ENCODE results near the gene NDUFA8.

The NDUFA8 gene

GRCh38 chr9:122100756-122101155 lies 58.8 kb downstream of the NDUFA8 start:
- H3K36me3 Mint-ChIP-seq, result peaks cover 2% of the 10 kb centered on the region
- peaks cover 6% of the 10 kb centered on the region for H3K4me1 Mint-ChIP-seq
- DNase-seq (ENCODE audit: low spot score in 2 of 2) (no peak), ATAC-seq (ENCODE audit: low read depth) (no peak)
- peaks cover 7% of the 10 kb centered on the region for H3K9me3 Mint-ChIP-seq
- H3K27me3 Mint-ChIP-seq, result peaks cover 6% of the 10 kb centered on the region
- no peak overlapping the region for H3K27ac Mint-ChIP-seq
- H3K4me3 Mint-ChIP-seq, result no peak overlapping the region

GRCh38 chr9:122099271-122099869 lies 60.2 kb downstream of the NDUFA8 start:
- ATAC-seq (ENCODE audit: low read depth), result peak; percentile 85
- H3K27ac Mint-ChIP-seq, result no peak overlapping the region
- peak overlapping the region; percentile 52 for H3K4me3 Mint-ChIP-seq

GRCh38 chr9:122097679-122098315 lies 61.8 kb downstream of the NDUFA8 start:
- H3K36me3 Mint-ChIP-seq, result no peaks in the 10 kb centered on the region
- ATAC-seq (ENCODE audit: low read depth) (no peak), DNase-seq (ENCODE audit: low spot score in 2 of 2) (no peak)
- H3K4me3 Mint-ChIP-seq, result no peak overlapping the region
- no peak overlapping the region for H3K27ac Mint-ChIP-seq
- peaks cover 6% of the 10 kb centered on the region for H3K27me3 Mint-ChIP-seq
- no peaks in the 10 kb centered on the region for H3K9me3 Mint-ChIP-seq
- peaks cover 18% of the 10 kb centered on the region for H3K4me1 Mint-ChIP-seq

More at GRCh38 chr9:122099271-122099869, 60.2 kb downstream of the NDUFA8 start:
- peaks cover 12% of the 10 kb centered on the region for H3K4me1 Mint-ChIP-seq
- H3K9me3 Mint-ChIP-seq, result peaks cover 6% of the 10 kb centered on the region
- peak; percentile 74 to 75 for DNase-seq (ENCODE audit: low spot score in 2 of 2)
- H3K27me3 Mint-ChIP-seq, result peaks cover 6% of the 10 kb centered on the region
- H3K36me3 Mint-ChIP-seq, result peaks cover 2% of the 10 kb centered on the region

DNA sequence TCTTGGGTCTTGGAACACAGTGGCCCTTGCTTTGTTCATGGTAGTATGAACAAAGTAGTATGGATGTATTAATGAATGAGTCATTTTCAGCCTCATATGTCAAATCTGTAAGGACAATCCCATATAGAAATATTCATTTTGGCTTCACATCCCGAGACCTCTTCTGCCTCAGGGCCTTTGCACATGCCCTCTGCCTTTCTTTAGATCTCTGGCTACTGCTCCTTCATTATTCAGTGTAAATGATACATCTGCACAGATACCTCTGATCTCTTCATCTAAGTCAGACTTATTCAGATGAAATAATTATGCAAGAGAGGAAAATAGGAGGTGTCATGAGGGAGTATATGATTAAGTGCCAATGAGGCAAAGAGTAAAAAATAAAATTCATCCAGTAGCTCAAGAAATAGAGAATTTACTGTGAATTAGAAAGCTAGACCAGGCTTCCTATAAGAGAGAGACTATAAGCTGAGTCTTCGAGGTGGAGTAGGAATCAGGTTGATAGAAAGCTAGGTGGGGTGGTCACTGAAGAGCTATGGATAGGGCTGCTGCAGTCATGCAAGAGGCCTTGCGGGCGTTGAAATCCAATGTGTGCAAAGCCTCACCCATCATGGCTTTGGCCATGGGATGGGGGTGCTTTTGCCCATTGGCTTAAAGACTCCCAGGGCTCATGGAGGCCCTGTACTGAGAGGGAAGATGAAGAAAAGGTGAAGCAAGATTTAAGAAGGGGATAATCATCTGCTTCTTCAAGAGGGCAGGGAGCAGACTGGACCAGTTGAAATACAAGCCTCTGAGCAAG lies 62.8 kb downstream of the NDUFA8 start:
- peaks cover 23% of the 10 kb centered on the region for H3K4me1 Mint-ChIP-seq
- H3K27ac Mint-ChIP-seq, result no peak overlapping the region
- H3K36me3 Mint-ChIP-seq, result no peaks in the 10 kb centered on the region
- H3K4me3 Mint-ChIP-seq, result no peak overlapping the region
- DNase-seq (ENCODE audit: low spot score in 2 of 2), result no peak
- H3K9me3 Mint-ChIP-seq, result no peaks in the 10 kb centered on the region
- peaks cover 6% of the 10 kb centered on the region for H3K27me3 Mint-ChIP-seq
- no peak for ATAC-seq (ENCODE audit: low read depth)

- H3K9me3 Mint-ChIP-seq, result no peaks in the 10 kb centered on the region
- H3K27ac Mint-ChIP-seq, result no peak overlapping the region
- no peaks in the 10 kb centered on the region for H3K36me3 Mint-ChIP-seq
- H3K4me1 Mint-ChIP-seq, result peaks cover 37% of the 10 kb centered on the region
- H3K27me3 Mint-ChIP-seq, result peaks cover 5% of the 10 kb centered on the region
- peak; percentile 40 to 42 for DNase-seq (ENCODE audit: low spot score in 2 of 2)
- no peak for ATAC-seq (ENCODE audit: low read depth)
- H3K4me3 Mint-ChIP-seq, result peak overlapping the region; percentile 92
Observed at GRCh38 chr9:122095010-122095767, 64.4 kb downstream of the NDUFA8 start.
